Cerebellar cortex (tissue), 1 donor: ENCODE data around the gene FHOD3.
"Not testable (repeated sequence)": the region's sequence is repeated elsewhere in the genome, so short reads cannot be mapped to it uniquely, and the experiment has no call there.

Experiments used
- DNase-seq: peaks from one replicate; pipeline ENCODE4 v3.0.0-alpha.2; 2015; ENCODE audit warnings: low spot score

The FHOD3 gene

GRCh38 chr18:36350839-36351469, 53.4 kb downstream of the FHOD3 start:
- DNase-seq: no peak

GRCh38 chr18:36352384-36352783, 54.9 kb downstream of the FHOD3 start:
- DNase-seq: no peak

GRCh38 chr18:36354989-36355388, 57.5 kb downstream of the FHOD3 start:
- DNase-seq: no peak

- no peak for DNase-seq
Measured at GRCh38 chr18:36355511-36355910, 58.0 kb downstream of the FHOD3 start.

- DNase-seq: not testable (repeated sequence)
Measured at GRCh38 chr18:36356741-36357140, 59.2 kb downstream of the FHOD3 start.

GRCh38 chr18:36358141-36358540, 60.6 kb downstream of the FHOD3 start:
- no peak for DNase-seq

GRCh38 chr18:36360256-36360909, 62.9 kb downstream of the FHOD3 start:
- DNase-seq: no peak

- no peak for DNase-seq
Measured at GRCh38 chr18:36364911-36365624, 67.6 kb downstream of the FHOD3 start.

- no peak for DNase-seq
Measured at GRCh38 chr18:36365836-36366775, 68.6 kb downstream of the FHOD3 start.

GRCh38 chr18:36366994-36367839, 69.7 kb downstream of the FHOD3 start:
- no peak for DNase-seq

GRCh38 chr18:36368889-36369288, 71.4 kb downstream of the FHOD3 start:
- DNase-seq: no peak

GRCh38 chr18:36372903-36373311, 75.4 kb downstream of the FHOD3 start:
- no peak for DNase-seq

- no peak for DNase-seq
Measured at GRCh38 chr18:36374262-36374661, 76.7 kb downstream of the FHOD3 start.

GRCh38 chr18:36375118-36375517, 77.6 kb downstream of the FHOD3 start:
- no peak for DNase-seq

- no peak for DNase-seq
Measured at GRCh38 chr18:36376361-36376760, 78.8 kb downstream of the FHOD3 start.

- DNase-seq: no peak
Measured at GRCh38 chr18:36377626-36378025, 80.1 kb downstream of the FHOD3 start.

GRCh38 chr18:36378205-36378604, 80.7 kb downstream of the FHOD3 start:
- DNase-seq: no peak

GRCh38 chr18:36379435-36379984, 82.0 kb downstream of the FHOD3 start:
- DNase-seq: no peak

GRCh38 chr18:36380173-36380827, 82.8 kb downstream of the FHOD3 start:
- no peak for DNase-seq

GRCh38 chr18:36381075-36381474, 83.6 kb downstream of the FHOD3 start:
- DNase-seq: no peak
